GM19023 (cell line): Measurements from ENCODE around the gene RAB17.
"Not testable (repeated sequence)": the region's sequence is repeated elsewhere in the genome, so short reads cannot be mapped to it uniquely, and the experiment has no call there.

Experiments used
- ATAC-seq: cut with Tn5 transposase; IDR thresholded peaks from one replicate; pipeline ENCODE4 v1.9.1; 2021; ENCODE audit warnings: mild to moderate bottlenecking, moderate library complexity; ENCODE audit not compliant: unreplicated experiment

RAB17 gene

GRCh38 chr2:237625216-237625705 lies 34.7 kb upstream of the RAB17 start:
- ATAC-seq = no peak

GRCh38 chr2:237624565-237624964 lies 34.0 kb upstream of the RAB17 start:
- ATAC-seq = no peak

- ATAC-seq = no peak
Observed at GRCh38 chr2:237623428-237624403, 33.2 kb upstream of the RAB17 start.

GRCh38 chr2:237618449-237618848 lies 27.9 kb upstream of the RAB17 start:
- no peak for ATAC-seq

GRCh38 chr2:237617587-237617982 lies 27.1 kb upstream of the RAB17 start:
- no peak for ATAC-seq

GRCh38 chr2:237616734-237617586 lies 26.4 kb upstream of the RAB17 start:
- no peak for ATAC-seq

- ATAC-seq = no peak
Observed at GRCh38 chr2:237616373-237616733, 25.8 kb upstream of the RAB17 start.

GRCh38 chr2:237615631-237616249 lies 25.2 kb upstream of the RAB17 start:
- ATAC-seq = no peak

- ATAC-seq = no peak
Observed at GRCh38 chr2:237614151-237614720, 23.7 kb upstream of the RAB17 start.

- no peak for ATAC-seq
Observed at GRCh38 chr2:237613679-237614078, 23.1 kb upstream of the RAB17 start.

- ATAC-seq = no peak
Observed at GRCh38 chr2:237612527-237613357, 22.2 kb upstream of the RAB17 start.

GRCh38 chr2:237606522-237606921 lies 16.0 kb upstream of the RAB17 start:
- ATAC-seq = not testable (repeated sequence)

GRCh38 chr2:237604960-237605359 lies 14.4 kb upstream of the RAB17 start:
- ATAC-seq = no peak

- no peak for ATAC-seq
Observed at GRCh38 chr2:237604391-237604790, 13.9 kb upstream of the RAB17 start.

- ATAC-seq = peak; percentile 55
Observed at GRCh38 chr2:237603718-237604362, 13.3 kb upstream of the RAB17 start.

- peak; percentile 20 for ATAC-seq
Observed at GRCh38 chr2:237603049-237603717, 12.6 kb upstream of the RAB17 start.

- ATAC-seq = no peak
Observed at GRCh38 chr2:237602409-237602808, 11.9 kb upstream of the RAB17 start.

- ATAC-seq = no peak
Observed at GRCh38 chr2:237601453-237602116, 11.1 kb upstream of the RAB17 start.
